Mesothelial cell of epicardium (in vitro differentiated cells): ENCODE data around the gene ZNF17. TPM values are rescaled to one million over a fixed set of nuclear protein-coding genes. Genes with fewer than 3 reads are reported as not detected.

Source experiments
- DNase-seq, 2 experiments: peaks; one replicate each; pipeline ENCODE4 v3.0.0; 2021; ENCODE audit warnings: low spot score in 2 of 2; ENCODE audit not compliant: unreplicated experiment in 2 of 2
- H3K27ac Mint-ChIP-seq: 2 replicates; pipeline ENCODE4 v1.8.0; 2021; ENCODE audit warnings: mixed read lengths
- H3K27me3 Mint-ChIP-seq: 2 replicates; pipeline ENCODE4 v1.8.0; 2021; ENCODE audit warnings: low read depth, mixed read lengths
- H3K36me3 Mint-ChIP-seq: 2 replicates; pipeline ENCODE4 v1.8.0; 2021; ENCODE audit warnings: mixed read lengths
- H3K4me1 Mint-ChIP-seq: 2 replicates; pipeline ENCODE4 v1.8.0; 2021; ENCODE audit warnings: mixed read lengths
- H3K4me3 Mint-ChIP-seq: 2 replicates; pipeline ENCODE4 v1.8.0; 2021; ENCODE audit warnings: mild to moderate bottlenecking, moderate library complexity, mixed read lengths
- H3K9me3 Mint-ChIP-seq: 2 replicates; pipeline ENCODE4 v1.8.0; 2021; ENCODE audit warnings: mixed read lengths
- CTCF ChIP-seq: fragments of 200-600 bp; sonication (generic); IDR thresholded peaks from one replicate; pipeline ENCODE4 v1.5.0; 2021; ENCODE audit warnings: antibody characterized with exemption; ENCODE audit not compliant: unreplicated experiment
- total RNA-seq: library from RNA; stranded (reverse); gene quantifications from 3 replicates; pipeline ENCODE4 v1.2.1, GENCODE V29; 2021

ZNF17 gene
- total RNA-seq, 1 donor from 2014 or later = 17.4 TPM

- Mint-ChIP-seq H3K36me3 (peaks cover 16% of the 10 kb centered on the region), H3K4me3 (peak overlapping the region; percentile 93), H3K4me1 (peaks cover 15% of the 10 kb centered on the region), H3K27me3 (peaks cover 3% of the 10 kb centered on the region), H3K27ac (peak overlapping the region; percentile 98), H3K9me3 (no peaks in the 10 kb centered on the region)
- no peak for DNase-seq
- no peak for TF ChIP-seq CTCF
Measured at GRCh38 chr19:57389194-57389729, 21.7 kb upstream of the ZNF17 start.

GRCh38 chr19:57389730-57390598 lies 21.0 kb upstream of the ZNF17 start, which contains the start of gene ZNF548:
Gene ZNF548 (plus strand): TSS chr19:57389854. CDS start chr19:57390100, 246 bp downstream.
- H3K27me3 Mint-ChIP-seq = peaks cover 3% of the 10 kb centered on the region
- no peaks in the 10 kb centered on the region for H3K9me3 Mint-ChIP-seq
- peaks cover 15% of the 10 kb centered on the region for H3K4me1 Mint-ChIP-seq
- H3K36me3 Mint-ChIP-seq = peaks cover 23% of the 10 kb centered on the region
- peak; percentile 28 for TF ChIP-seq CTCF
- DNase-seq = peak; percentile 95
- peak within 1 kb of the TSS; percentile 93 for H3K4me3 Mint-ChIP-seq
- H3K27ac Mint-ChIP-seq = peak within 1 kb of the TSS; percentile 98

- H3K27ac Mint-ChIP-seq = no peak overlapping the region
- DNase-seq = no peak
- H3K9me3 Mint-ChIP-seq = peaks cover 30% of the 10 kb centered on the region
- H3K4me1 Mint-ChIP-seq = peaks cover 8% of the 10 kb centered on the region
- TF ChIP-seq CTCF = no peak
- no peaks in the 10 kb centered on the region for H3K27me3 Mint-ChIP-seq
- H3K36me3 Mint-ChIP-seq = peaks cover 77% of the 10 kb centered on the region
- H3K4me3 Mint-ChIP-seq = no peak overlapping the region
Measured at GRCh38 chr19:57395710-57396109, 15.3 kb upstream of the ZNF17 start.

- H3K9me3 Mint-ChIP-seq = peaks cover 47% of the 10 kb centered on the region
- TF ChIP-seq CTCF = no peak
- peaks cover 83% of the 10 kb centered on the region for H3K36me3 Mint-ChIP-seq
- no peak overlapping the region for H3K4me3 Mint-ChIP-seq
- no peaks in the 10 kb centered on the region for H3K27me3 Mint-ChIP-seq
- H3K4me1 Mint-ChIP-seq = no peaks in the 10 kb centered on the region
- DNase-seq = no peak
- H3K27ac Mint-ChIP-seq = no peak overlapping the region
Measured at GRCh38 chr19:57398868-57399267, 12.1 kb upstream of the ZNF17 start.

- H3K36me3 Mint-ChIP-seq = peaks cover 34% of the 10 kb centered on the region
- H3K27me3 Mint-ChIP-seq = no peaks in the 10 kb centered on the region
- no peak overlapping the region for H3K4me3 Mint-ChIP-seq
- no peak for DNase-seq
- TF ChIP-seq CTCF = no peak
- H3K4me1 Mint-ChIP-seq = no peaks in the 10 kb centered on the region
- no peak overlapping the region for H3K27ac Mint-ChIP-seq
- H3K9me3 Mint-ChIP-seq = peaks cover 29% of the 10 kb centered on the region
Measured at GRCh38 chr19:57403737-57404563, 7.0 kb upstream of the ZNF17 start.
